ENCODE results near the gene MCU.

Gene MCU

DNA sequence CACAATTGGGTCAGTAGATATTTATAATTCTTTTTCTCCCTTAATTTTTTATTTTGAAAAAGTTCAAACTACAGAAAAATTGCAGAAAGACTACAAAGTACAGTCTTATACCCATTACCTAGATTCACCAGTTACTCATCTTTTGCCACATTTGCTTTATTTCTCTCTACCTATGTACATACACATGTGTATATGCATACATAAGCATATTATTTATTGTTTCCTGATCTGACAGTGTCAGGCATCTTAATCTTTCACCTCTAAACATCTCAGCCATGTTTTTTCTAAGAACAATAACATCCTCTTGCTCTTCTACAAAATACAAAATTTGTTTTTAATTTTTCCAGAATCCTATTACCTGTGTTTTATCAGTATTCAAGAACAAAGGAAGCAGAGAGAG lies 133.2 kb downstream of the MCU start:
- no peaks in the 10 kb centered on the region for H3K36me3 ChIP-seq (ENCODE audit: insufficient read depth, low read length)
- H3K4me1 ChIP-seq (ENCODE audit: insufficient read depth, low read length), result peaks cover 26% of the 10 kb centered on the region
- H3K9me3 ChIP-seq (ENCODE audit: control insufficient read depth, insufficient read depth, low read length), result no peaks in the 10 kb centered on the region
- H3K9ac ChIP-seq (ENCODE audit: low read depth, low read length), result no peak overlapping the region

DNA sequence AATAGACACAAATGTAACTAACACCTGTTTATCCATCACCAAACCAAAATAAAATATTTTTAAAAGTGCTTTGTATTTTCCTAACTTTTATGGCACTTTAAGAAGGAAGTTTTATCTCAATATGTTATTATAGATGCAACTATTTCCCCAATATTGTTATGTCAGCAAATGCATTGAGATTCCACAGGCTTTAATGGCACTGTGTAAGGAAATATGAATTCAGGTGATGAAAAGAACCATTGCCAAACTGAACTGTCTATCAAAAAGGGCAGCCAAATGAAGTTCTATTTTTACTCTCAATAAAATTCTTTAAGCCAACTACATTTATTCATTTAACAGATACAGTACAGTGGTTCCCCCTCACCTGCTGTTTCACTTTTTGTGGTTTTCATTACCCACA lies 134.4 kb downstream of the MCU start:
- H3K9me3 ChIP-seq (ENCODE audit: control insufficient read depth, insufficient read depth, low read length), result no peaks in the 10 kb centered on the region
- no peaks in the 10 kb centered on the region for H3K36me3 ChIP-seq (ENCODE audit: insufficient read depth, low read length)
- H3K9ac ChIP-seq (ENCODE audit: low read depth, low read length), result no peak overlapping the region
- H3K4me1 ChIP-seq (ENCODE audit: insufficient read depth, low read length), result peaks cover 34% of the 10 kb centered on the region

DNA sequence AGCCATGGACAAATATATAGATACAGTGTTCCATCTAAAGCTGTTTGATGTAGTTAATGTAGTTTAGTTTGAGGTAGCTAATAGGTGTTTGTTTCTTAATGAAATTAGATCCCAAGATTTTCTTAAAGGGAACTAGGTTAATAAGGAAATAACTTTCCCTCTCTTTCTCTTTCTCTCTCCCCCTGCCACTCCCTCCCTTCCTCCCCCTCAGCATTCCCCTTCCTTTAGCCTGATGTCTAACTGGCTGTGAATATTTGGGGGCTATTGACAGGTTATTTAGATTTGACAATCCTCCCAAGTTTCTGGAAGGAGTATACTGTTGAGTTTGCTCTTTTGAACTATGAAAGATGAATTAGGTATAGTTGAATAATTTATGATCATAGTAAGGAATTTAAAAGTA lies 136.4 kb downstream of the MCU start:
- Histone ChIP-seq H3K9ac (ENCODE audit: low read depth, low read length) (no peak overlapping the region), H3K36me3 (ENCODE audit: insufficient read depth, low read length) (no peaks in the 10 kb centered on the region), H3K9me3 (ENCODE audit: control insufficient read depth, insufficient read depth, low read length) (no peaks in the 10 kb centered on the region), H3K4me1 (ENCODE audit: insufficient read depth, low read length) (peaks cover 34% of the 10 kb centered on the region)

DNA sequence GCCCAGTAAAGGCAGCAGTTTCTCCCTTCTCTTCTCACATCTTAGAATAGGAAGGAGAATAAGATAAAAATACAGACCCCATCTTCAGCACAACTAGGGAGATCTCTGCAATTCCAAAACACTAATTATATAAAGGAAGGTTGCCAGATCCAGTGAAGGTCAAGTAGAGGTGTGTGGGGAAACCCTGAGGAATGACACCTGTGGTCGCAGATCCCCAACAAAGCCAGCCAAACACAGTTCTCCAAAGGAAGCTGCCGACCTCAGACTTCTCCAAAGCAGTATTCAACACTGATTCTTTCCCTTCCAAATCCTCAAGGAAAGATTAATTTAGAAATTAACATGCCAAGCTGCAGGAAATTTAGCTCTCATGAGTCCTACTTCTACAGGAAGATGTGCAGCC lies 138.7 kb downstream of the MCU start:
- Histone ChIP-seq H3K36me3 (ENCODE audit: insufficient read depth, low read length) (peaks cover 3% of the 10 kb centered on the region), H3K9me3 (ENCODE audit: control insufficient read depth, insufficient read depth, low read length) (no peaks in the 10 kb centered on the region), H3K9ac (ENCODE audit: low read depth, low read length) (no peak overlapping the region), H3K4me1 (ENCODE audit: insufficient read depth, low read length) (peaks cover 32% of the 10 kb centered on the region)

GRCh38 chr10:72831696-72832409 lies 139.9 kb downstream of the MCU start:
- Histone ChIP-seq H3K9ac (ENCODE audit: low read depth, low read length) (no peak overlapping the region), H3K4me1 (ENCODE audit: insufficient read depth, low read length) (peaks cover 21% of the 10 kb centered on the region), H3K9me3 (ENCODE audit: control insufficient read depth, insufficient read depth, low read length) (no peaks in the 10 kb centered on the region), H3K36me3 (ENCODE audit: insufficient read depth, low read length) (peaks cover 3% of the 10 kb centered on the region)

GRCh38 chr10:72832701-72833100 lies 140.8 kb downstream of the MCU start:
- H3K36me3 ChIP-seq (ENCODE audit: insufficient read depth, low read length), result peaks cover 3% of the 10 kb centered on the region
- peaks cover 19% of the 10 kb centered on the region for H3K4me1 ChIP-seq (ENCODE audit: insufficient read depth, low read length)
- H3K9me3 ChIP-seq (ENCODE audit: control insufficient read depth, insufficient read depth, low read length), result no peaks in the 10 kb centered on the region
- no peak overlapping the region for H3K9ac ChIP-seq (ENCODE audit: low read depth, low read length)

DNA sequence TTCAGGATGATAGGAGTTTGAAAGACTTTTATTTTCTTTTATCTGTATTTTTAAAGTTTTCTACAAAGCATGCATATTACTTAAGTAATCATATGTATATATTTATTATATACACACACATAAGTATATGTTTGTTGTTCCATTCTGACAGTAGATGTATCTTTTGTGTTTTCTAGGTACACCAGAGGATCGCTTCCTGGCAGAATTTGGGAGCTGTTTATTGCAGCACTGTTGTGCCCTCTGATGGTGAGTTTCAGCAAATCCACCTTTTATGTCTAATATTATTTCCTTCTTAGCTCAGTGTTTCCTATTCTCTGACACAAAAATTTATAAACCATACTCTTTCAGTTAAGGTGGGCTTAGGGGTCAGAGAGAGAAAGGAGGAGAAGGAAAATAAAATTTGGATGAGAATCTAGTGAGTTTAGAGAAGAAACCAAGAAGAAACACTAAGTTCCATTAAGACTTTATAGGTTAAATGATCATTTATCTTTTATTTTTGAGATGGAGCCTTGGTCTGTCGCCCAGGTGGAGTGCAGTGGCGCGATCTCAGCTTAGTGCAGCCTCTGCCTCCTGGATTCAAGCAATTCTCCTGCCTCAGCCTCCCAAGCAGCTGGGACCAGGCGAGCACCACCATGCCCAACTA lies 142.4 kb downstream of the MCU start:
- H3K4me1 ChIP-seq (ENCODE audit: insufficient read depth, low read length), result peaks cover 11% of the 10 kb centered on the region; the same call in 1 of the 2 replicates
- H3K9me3 ChIP-seq (ENCODE audit: control insufficient read depth, insufficient read depth, low read length), result no peaks in the 10 kb centered on the region
- peaks cover 3% of the 10 kb centered on the region for H3K36me3 ChIP-seq (ENCODE audit: insufficient read depth, low read length)
- no peak overlapping the region for H3K9ac ChIP-seq (ENCODE audit: low read depth, low read length)

- no peaks in the 10 kb centered on the region for H3K36me3 ChIP-seq (ENCODE audit: insufficient read depth, low read length)
- no peaks in the 10 kb centered on the region for H3K9me3 ChIP-seq (ENCODE audit: control insufficient read depth, insufficient read depth, low read length)
- H3K9ac ChIP-seq (ENCODE audit: low read depth, low read length), result no peak overlapping the region
- H3K4me1 ChIP-seq (ENCODE audit: insufficient read depth, low read length), result no peaks in the 10 kb centered on the region
These were observed 148.4 kb downstream of the MCU start for GRCh38 chr10:72840319-72840718.

GRCh38 chr10:72841487-72841886 lies 149.5 kb downstream of the MCU start:
- Histone ChIP-seq H3K9me3 (ENCODE audit: control insufficient read depth, insufficient read depth, low read length) (no peaks in the 10 kb centered on the region), H3K4me1 (ENCODE audit: insufficient read depth, low read length) (no peaks in the 10 kb centered on the region), H3K9ac (ENCODE audit: low read depth, low read length) (no peak overlapping the region), H3K36me3 (ENCODE audit: insufficient read depth, low read length) (no peaks in the 10 kb centered on the region)

DNA sequence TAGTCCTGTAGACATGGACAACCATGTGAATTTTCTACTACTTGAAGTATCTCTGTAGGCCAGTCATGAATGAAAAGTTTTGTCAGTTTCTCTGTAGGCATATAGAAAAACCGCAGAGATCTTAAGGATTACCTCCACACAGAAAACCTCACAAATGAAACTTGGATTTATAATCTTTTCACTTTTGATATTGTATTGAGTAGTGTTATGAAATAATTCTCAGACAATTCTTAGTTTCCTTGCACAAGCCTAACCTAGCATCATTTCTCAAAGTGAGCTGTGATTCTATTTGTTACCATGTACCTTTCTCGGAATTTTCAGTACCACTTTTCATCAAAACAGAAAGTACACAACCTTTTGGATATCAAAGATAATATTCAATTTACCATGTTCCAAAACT lies 150.2 kb downstream of the MCU start:
- Histone ChIP-seq H3K4me1 (ENCODE audit: insufficient read depth, low read length) (no peaks in the 10 kb centered on the region), H3K36me3 (ENCODE audit: insufficient read depth, low read length) (no peaks in the 10 kb centered on the region), H3K9me3 (ENCODE audit: control insufficient read depth, insufficient read depth, low read length) (no peaks in the 10 kb centered on the region), H3K9ac (ENCODE audit: low read depth, low read length) (no peak overlapping the region)

DNA sequence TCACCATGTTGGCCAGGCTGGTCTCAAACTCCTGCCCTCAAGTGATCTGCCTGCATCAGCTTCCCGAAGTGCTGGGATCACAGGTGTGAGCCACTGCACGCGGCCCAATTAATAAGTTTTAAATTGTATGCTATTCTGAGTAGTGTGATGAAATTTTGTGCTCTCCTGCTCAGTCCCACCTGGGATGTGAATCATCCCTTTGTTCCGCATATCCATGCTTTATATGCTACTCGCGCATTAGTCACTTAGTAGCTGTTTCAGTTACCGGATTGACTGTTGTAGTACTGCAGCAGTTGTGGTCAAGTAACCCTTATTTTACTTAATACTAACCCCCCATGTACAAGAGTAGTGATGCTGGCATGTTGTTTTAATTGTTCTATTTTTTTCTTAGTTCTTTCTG lies 154.3 kb downstream of the MCU start:
- Histone ChIP-seq H3K9me3 (ENCODE audit: control insufficient read depth, insufficient read depth, low read length) (peaks cover 6% of the 10 kb centered on the region; the same call in 1 of the 2 replicates), H3K36me3 (ENCODE audit: insufficient read depth, low read length) (no peaks in the 10 kb centered on the region; the same call in 1 of the 2 replicates), H3K4me1 (ENCODE audit: insufficient read depth, low read length) (no peaks in the 10 kb centered on the region), H3K9ac (ENCODE audit: low read depth, low read length) (no peak overlapping the region)

DNA sequence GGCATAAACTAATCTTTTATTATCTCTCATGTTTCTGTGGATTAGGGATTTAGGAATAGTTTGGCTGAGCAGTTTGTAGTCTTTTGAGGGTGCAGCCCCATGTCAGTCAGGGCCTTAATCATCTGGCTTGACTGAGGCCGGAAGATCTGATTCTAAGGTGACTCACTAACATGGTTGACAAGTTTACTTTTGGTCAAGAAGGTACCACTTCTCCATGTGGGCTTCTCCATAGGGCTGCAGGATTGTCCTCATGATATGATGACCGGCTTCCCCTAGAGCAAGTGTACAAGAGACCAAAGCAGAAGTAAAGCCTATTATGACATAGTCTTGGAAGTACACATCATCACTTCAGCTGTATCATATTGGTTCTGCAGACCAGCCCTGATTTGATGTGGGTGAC lies 155.7 kb downstream of the MCU start:
- H3K9me3 ChIP-seq (ENCODE audit: control insufficient read depth, insufficient read depth, low read length), result peaks cover 11% of the 10 kb centered on the region; the same call in 1 of the 2 replicates
- no peak overlapping the region for H3K9ac ChIP-seq (ENCODE audit: low read depth, low read length)
- H3K4me1 ChIP-seq (ENCODE audit: insufficient read depth, low read length), result no peaks in the 10 kb centered on the region
- no peaks in the 10 kb centered on the region; the same call in 1 of the 2 replicates for H3K36me3 ChIP-seq (ENCODE audit: insufficient read depth, low read length)

GRCh38 chr10:72850861-72851260 lies 158.9 kb downstream of the MCU start:
- H3K36me3 ChIP-seq (ENCODE audit: insufficient read depth, low read length), result no peaks in the 10 kb centered on the region; the same call in 1 of the 2 replicates
- H3K9ac ChIP-seq (ENCODE audit: low read depth, low read length), result no peak overlapping the region
- peaks cover 11% of the 10 kb centered on the region; the same call in 1 of the 2 replicates for H3K9me3 ChIP-seq (ENCODE audit: control insufficient read depth, insufficient read depth, low read length)

GRCh38 chr10:72851509-72851908 lies 159.6 kb downstream of the MCU start:
- no peak overlapping the region for H3K9ac ChIP-seq (ENCODE audit: low read depth, low read length)
- H3K36me3 ChIP-seq (ENCODE audit: insufficient read depth, low read length), result no peaks in the 10 kb centered on the region; the same call in 1 of the 2 replicates
- no peaks in the 10 kb centered on the region for H3K4me1 ChIP-seq (ENCODE audit: insufficient read depth, low read length)
- peaks cover 11% of the 10 kb centered on the region; the same call in 1 of the 2 replicates for H3K9me3 ChIP-seq (ENCODE audit: control insufficient read depth, insufficient read depth, low read length)

More at GRCh38 chr10:72850861-72851260, 158.9 kb downstream of the MCU start:
- no peaks in the 10 kb centered on the region for H3K4me1 ChIP-seq (ENCODE audit: insufficient read depth, low read length)

DNA sequence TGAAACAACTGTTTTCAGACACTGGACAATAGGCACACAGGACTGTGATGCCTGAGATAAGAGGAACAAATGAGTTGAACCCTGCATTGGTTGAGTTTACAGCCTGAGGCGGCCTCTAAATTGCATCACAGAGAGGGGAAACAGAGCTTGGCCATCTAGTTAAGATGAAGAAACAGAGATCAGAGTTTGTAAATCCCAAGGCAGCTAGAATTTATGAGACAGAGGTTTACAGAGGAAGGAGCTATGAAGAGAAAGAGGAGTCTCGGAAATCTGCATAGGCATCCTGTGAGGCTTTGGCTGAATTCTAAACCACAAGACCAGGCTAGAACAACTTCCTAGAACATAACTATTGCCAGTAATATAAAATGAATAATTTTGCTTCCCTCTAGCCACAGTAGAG lies 160.6 kb downstream of the MCU start:
- H3K36me3 ChIP-seq (ENCODE audit: insufficient read depth, low read length), result no peaks in the 10 kb centered on the region; the same call in 1 of the 2 replicates
- H3K9ac ChIP-seq (ENCODE audit: low read depth, low read length), result no peak overlapping the region
- H3K9me3 ChIP-seq (ENCODE audit: control insufficient read depth, insufficient read depth, low read length), result peaks cover 11% of the 10 kb centered on the region; the same call in 1 of the 2 replicates
- no peaks in the 10 kb centered on the region for H3K4me1 ChIP-seq (ENCODE audit: insufficient read depth, low read length)

All from ES-I3 (cell line).